ENCODE results near the gene IFIT1B. TPM values are rescaled to one million over a fixed set of nuclear protein-coding genes. Genes with fewer than 3 reads are reported as not detected.

The IFIT1B gene
- total and polyA plus RNA-seq, 10 donors, result 0.04 to 36.9 (median 2.4) TPM; not detected in 4

- intact Hi-C loops (cut with DNase I; ENCODE audit: low total_unique reads), result no loop called here
- peak overlapping the region in 4 of 8 donors; percentile 93 to 98 (median 96) for H3K27ac ChIP-seq
- H3K4me3 ChIP-seq, result peak overlapping the region in 2 of 8 donors; percentile 80 to 97
Measured at GRCh38 chr10:89416465-89416864, 38.6 kb downstream of the IFIT1B start.

GRCh38 chr10:89419548-89419947, 41.7 kb downstream of the IFIT1B start:
- intact Hi-C loops (cut with DNase I; ENCODE audit: low total_unique reads), result no loop called here
- DNase-seq, result no peak
- H3K4me1 ChIP-seq, result peaks cover 20 to 60% (median 51%) of the 10 kb centered on the region in 6 donors
- no peaks in the 10 kb centered on the region for H3K9me3 ChIP-seq
- no peak for TF ChIP-seq POLR2A (IDR thresholded peaks at IDR 0.05)
- peak in 9 of 11 experiments; percentile 14 to 61 (median 51) for TF ChIP-seq CTCF (IDR thresholded peaks at IDR 0.05 in 8 of 11, conservative IDR thresholded peaks at IDR 0.05 in 3 of 11)
- H3K27me3 ChIP-seq (replicated peaks in 1 of 7), result no peaks in the 10 kb centered on the region
- 30 to 47% (median 38%) methylated on average over 3 of the region's 3 CpGs for WGBS, 5 donors
- H3K27ac ChIP-seq, result peak overlapping the region in 4 of 8 donors; percentile 3 to 19 (median 10)
- peaks cover 0 to 45% (median 16%) of the 10 kb centered on the region in 6 donors for H3K36me3 ChIP-seq
- no peak overlapping the region for H3K4me3 ChIP-seq

More at GRCh38 chr10:89416465-89416864, 38.6 kb downstream of the IFIT1B start:
- DNase-seq, result no peak
- Histone ChIP-seq H3K9me3 (peaks cover 0 to 6% (median 0%) of the 10 kb centered on the region in 8 donors), H3K36me3 (peaks cover 0 to 35% (median 13%) of the 10 kb centered on the region in 6 donors), H3K27me3 (replicated peaks in 1 of 7) (no peaks in the 10 kb centered on the region), H3K4me1 (peaks cover 28 to 77% (median 63%) of the 10 kb centered on the region in 6 donors)
- 78 to 92% (median 89%) methylated on average over 1 of the region's 1 CpG for WGBS, 5 donors
- TF ChIP-seq POLR2AphosphoS5 (IDR thresholded peaks at IDR 0.05) (no peak), CTCF (IDR thresholded peaks at IDR 0.05 in 8 of 11, conservative IDR thresholded peaks at IDR 0.05 in 3 of 11) (no peak), POLR2A (IDR thresholded peaks at IDR 0.05) (no peak)

GRCh38 chr10:89421018-89421476, 43.2 kb downstream of the IFIT1B start:
- Histone ChIP-seq H3K27ac (peak overlapping the region in 1 of 8 donors; percentile 3), H3K9me3 (no peaks in the 10 kb centered on the region), H3K36me3 (peaks cover 0 to 45% (median 16%) of the 10 kb centered on the region in 6 donors), H3K4me1 (peaks cover 15 to 52% (median 43%) of the 10 kb centered on the region in 6 donors), H3K27me3 (replicated peaks in 1 of 7) (no peaks in the 10 kb centered on the region), H3K4me3 (no peak overlapping the region)
- intact Hi-C loops (cut with DNase I; ENCODE audit: low total_unique reads), result no loop called here
- no peak for DNase-seq
- WGBS, 5 donors, result 92 to 97% (median 94%) methylated on average over 2 of the region's 2 CpGs
- TF ChIP-seq POLR2A (IDR thresholded peaks at IDR 0.05), result no peak
- no peak for TF ChIP-seq POLR2AphosphoS5 (IDR thresholded peaks at IDR 0.05)
- no peak for TF ChIP-seq CTCF (IDR thresholded peaks at IDR 0.05 in 8 of 11, conservative IDR thresholded peaks at IDR 0.05 in 3 of 11)

- no peak for DNase-seq
- H3K27me3 ChIP-seq (replicated peaks in 1 of 7), result no peaks in the 10 kb centered on the region
- H3K4me3 ChIP-seq, result no peak overlapping the region
- TF ChIP-seq CTCF (IDR thresholded peaks at IDR 0.05 in 8 of 11, conservative IDR thresholded peaks at IDR 0.05 in 3 of 11), result no peak
- TF ChIP-seq POLR2AphosphoS5 (IDR thresholded peaks at IDR 0.05), result no peak
- TF ChIP-seq POLR2A (IDR thresholded peaks at IDR 0.05), result no peak
- peaks cover 0 to 27% (median 8%) of the 10 kb centered on the region in 6 donors for H3K36me3 ChIP-seq
- H3K4me1 ChIP-seq, result peaks cover 0 to 15% (median 5%) of the 10 kb centered on the region in 6 donors
- WGBS, 5 donors, result 79 to 91% (median 89%) methylated on average over 5 of the region's 5 CpGs
- intact Hi-C loops (cut with DNase I; ENCODE audit: low total_unique reads), result loop anchor here (5.0 kb wide), 1 partner anchor 142 kb away; no protein-coding TSS in a partner anchor
- H3K9me3 ChIP-seq, result no peaks in the 10 kb centered on the region
- H3K27ac ChIP-seq, result no peak overlapping the region
Measured at GRCh38 chr10:89425000-89425399, 47.1 kb downstream of the IFIT1B start.

Data from spleen (tissue), 11 donors.